ENCODE data around the gene PCDH17. TPM values are rescaled to one million over a fixed set of nuclear protein-coding genes. Genes with fewer than 3 reads are reported as not detected.

The PCDH17 gene
- polyA plus RNA-seq, 3 donors = not detected

- WGBS (ENCODE audit: insufficient coverage) = 90% methylated on average over 2 of the region's 2 CpGs
- H3K4me2 ChIP-seq (replicated peaks; ENCODE audit: extremely low read depth, low read length, poor library complexity, severe bottlenecking) = no peak overlapping the region
- H3K27ac ChIP-seq (ENCODE audit: low read depth in 1 of 2, low read length in 2 of 2) = no peak overlapping the region
- no peak overlapping the region for H3K4me3 ChIP-seq (replicated peaks in 1 of 3; ENCODE audit: low read depth in 2 of 3, low read length in 3 of 3)
- H2AFZ ChIP-seq (ENCODE audit: insufficient read depth, low read depth, low read length, poor library complexity, severe bottlenecking) = no peak overlapping the region
- Mint-ChIP-seq H3K27me3 (ENCODE audit: low read depth in 3 of 3) (no peaks in the 10 kb centered on the region), H3K36me3 (no peaks in the 10 kb centered on the region), H3K9me3 (peaks cover 0 to 3% (median 0%) of the 10 kb centered on the region in 7 donors), H3K27ac (no peak overlapping the region), H3K4me1 (no peaks in the 10 kb centered on the region), H3K4me3 (no peak overlapping the region)
- no peaks in the 10 kb centered on the region for H3K4me1 ChIP-seq (ENCODE audit: control insufficient read depth in 1 of 2, insufficient read depth in 2 of 2, low read length in 2 of 2)
- TF ChIP-seq CTCF (IDR thresholded peaks at IDR 0.05) = no peak
- H4K20me1 ChIP-seq (ENCODE audit: insufficient read depth, low read length) = no peaks in the 10 kb centered on the region
- no peaks in the 10 kb centered on the region for H3K36me3 ChIP-seq (replicated peaks in 1 of 2; ENCODE audit: control insufficient read depth in 1 of 2, insufficient read depth in 2 of 2, low read length in 2 of 2)
- no peaks in the 10 kb centered on the region for H3K27me3 ChIP-seq (ENCODE audit: control insufficient read depth in 2 of 2, insufficient read depth in 2 of 2, low read length in 2 of 2)
- intact Hi-C loops (cut with micrococcal nuclease) = no loop called here
- no peak for DNase-seq
- no peak overlapping the region for H3K9ac ChIP-seq (ENCODE audit: insufficient read depth, low read length, poor library complexity, severe bottlenecking)
- no peaks in the 10 kb centered on the region for H3K79me2 ChIP-seq (ENCODE audit: insufficient read depth, low read length)
- no peaks in the 10 kb centered on the region for H3K9me3 ChIP-seq (replicated peaks in 1 of 2; ENCODE audit: control insufficient read depth in 1 of 2, insufficient read depth in 1 of 2, low read length in 2 of 2)
Measured at GRCh38 chr13:57675526-57675925, 44.0 kb downstream of the PCDH17 start.

GRCh38 chr13:57680609-57681008 is 49.1 kb downstream of the PCDH17 start:
- Histone ChIP-seq H3K4me2 (replicated peaks; ENCODE audit: extremely low read depth, low read length, poor library complexity, severe bottlenecking) (no peak overlapping the region), H3K36me3 (replicated peaks in 1 of 2; ENCODE audit: control insufficient read depth in 1 of 2, insufficient read depth in 2 of 2, low read length in 2 of 2) (no peaks in the 10 kb centered on the region), H3K4me1 (ENCODE audit: control insufficient read depth in 1 of 2, insufficient read depth in 2 of 2, low read length in 2 of 2) (no peaks in the 10 kb centered on the region), H3K79me2 (ENCODE audit: insufficient read depth, low read length) (no peaks in the 10 kb centered on the region), H3K4me3 (replicated peaks in 1 of 3; ENCODE audit: low read depth in 2 of 3, low read length in 3 of 3) (no peak overlapping the region), H4K20me1 (ENCODE audit: insufficient read depth, low read length) (no peaks in the 10 kb centered on the region), H2AFZ (ENCODE audit: insufficient read depth, low read depth, low read length, poor library complexity, severe bottlenecking) (no peak overlapping the region), H3K27me3 (ENCODE audit: control insufficient read depth in 2 of 2, insufficient read depth in 2 of 2, low read length in 2 of 2) (no peaks in the 10 kb centered on the region), H3K27ac (ENCODE audit: low read depth in 1 of 2, low read length in 2 of 2) (no peak overlapping the region), H3K9ac (ENCODE audit: insufficient read depth, low read length, poor library complexity, severe bottlenecking) (no peak overlapping the region), H3K9me3 (replicated peaks in 1 of 2; ENCODE audit: control insufficient read depth in 1 of 2, insufficient read depth in 1 of 2, low read length in 2 of 2) (no peaks in the 10 kb centered on the region)
- H3K4me3 Mint-ChIP-seq = no peak overlapping the region
- no peaks in the 10 kb centered on the region for H3K27me3 Mint-ChIP-seq (ENCODE audit: low read depth in 3 of 3)
- intact Hi-C loops (cut with micrococcal nuclease) = no loop called here
- TF ChIP-seq CTCF (IDR thresholded peaks at IDR 0.05) = no peak
- H3K27ac Mint-ChIP-seq = no peak overlapping the region
- no CpG with 5 or more reads among the region's 1 CpG for WGBS (ENCODE audit: insufficient coverage)
- DNase-seq = no peak
- peaks cover 0 to 3% (median 0%) of the 10 kb centered on the region in 7 donors for H3K9me3 Mint-ChIP-seq
- no peaks in the 10 kb centered on the region for H3K36me3 Mint-ChIP-seq
- no peaks in the 10 kb centered on the region for H3K4me1 Mint-ChIP-seq
